ENCODE data around the gene DNAJA3. TPM values are rescaled to one million over a fixed set of nuclear protein-coding genes. Genes with fewer than 3 reads are reported as not detected.

The DNAJA3 gene
- total RNA-seq, 1 donor from 2014 or later = 27.3 TPM

GRCh38 chr16:4389051-4389955, 36.4 kb upstream of the DNAJA3 start:
- Histone ChIP-seq H3K9me3 (ENCODE audit: low read depth) (no peaks in the 10 kb centered on the region), H3K4me3 (no peak overlapping the region), H3K27ac (no peak overlapping the region), H3K36me3 (no peaks in the 10 kb centered on the region), H3F3A (ENCODE audit: low read depth) (peaks cover 28% of the 10 kb centered on the region), H3K9ac (no peak overlapping the region), H3K79me2 (ENCODE audit: low read depth) (no peaks in the 10 kb centered on the region), H3K4me1 (peaks cover 51% of the 10 kb centered on the region), H3K27me3 (no peaks in the 10 kb centered on the region), H2AFZ (replicated peaks) (no peak overlapping the region), H4K20me1 (ENCODE audit: low read depth) (no peaks in the 10 kb centered on the region), H3K4me2 (no peak overlapping the region)
- Mint-ChIP-seq H3K27ac (peak overlapping the region; percentile 95), H3K36me3 (no peaks in the 10 kb centered on the region), H3K4me3 (peak overlapping the region; percentile 15), H3K27me3 (ENCODE audit: insufficient read depth, low read depth) (peaks cover 8% of the 10 kb centered on the region), H3K9me3 (no peaks in the 10 kb centered on the region), H3K4me1 (peaks cover 46% of the 10 kb centered on the region)
- no peak for DNase-seq (ENCODE audit: low spot score)
- TF ChIP-seq CTCF (IDR thresholded peaks at IDR 0.05) = no peak
- TF ChIP-seq EZH2phosphoT487 (IDR thresholded peaks at IDR 0.05) = no peak
- no peak for TF ChIP-seq EZH2 (IDR thresholded peaks at IDR 0.05)

DNA sequence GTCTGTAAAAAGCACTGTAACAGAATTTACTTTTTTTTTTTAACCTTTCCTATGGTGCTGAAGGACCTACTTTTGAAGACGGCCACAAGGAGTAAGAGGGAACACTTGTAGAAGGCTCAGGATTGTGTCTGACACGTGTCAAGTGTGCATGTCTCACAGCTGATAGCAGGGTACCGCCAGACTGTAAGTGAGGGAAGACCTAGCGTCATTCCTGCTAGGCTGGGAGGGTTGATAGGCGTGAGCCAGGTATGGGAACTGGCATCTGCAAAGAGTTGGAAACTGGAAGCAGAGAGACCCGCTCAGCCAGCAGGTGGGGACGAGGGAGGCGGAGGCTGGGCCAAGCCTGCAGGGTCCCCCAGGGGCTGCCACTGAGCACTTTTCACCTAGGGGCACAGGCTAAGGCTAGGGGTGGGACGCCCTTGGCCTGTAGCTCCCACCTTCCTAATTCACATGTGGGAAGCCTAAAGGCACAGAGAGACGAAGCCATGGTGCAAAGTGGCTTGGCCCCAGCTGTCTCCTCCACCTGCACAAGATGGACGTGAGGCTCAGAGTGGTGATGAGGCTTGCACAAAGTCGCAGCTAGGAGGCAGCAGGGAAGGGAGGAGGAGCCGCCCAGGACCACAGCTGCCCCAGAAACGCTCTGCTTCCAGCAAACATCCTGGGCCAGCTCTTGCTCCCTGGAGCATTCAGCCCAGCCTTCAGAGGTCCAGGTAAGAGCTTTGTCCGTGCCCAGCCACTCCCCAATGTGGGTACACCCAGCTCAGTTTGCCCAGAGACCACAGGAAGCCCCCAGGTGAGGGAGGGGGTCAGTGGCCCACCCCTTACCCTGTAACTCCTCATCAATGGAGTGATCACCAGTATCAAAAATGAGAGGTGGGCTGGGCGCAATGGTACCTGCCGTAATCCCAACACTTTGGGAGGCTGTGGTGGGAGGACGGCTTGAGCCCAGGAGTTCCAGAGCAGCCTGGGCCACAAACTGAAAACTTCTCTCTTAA, 35.1 kb upstream of the DNAJA3 start:
- peak overlapping the region; percentile 48 for H3K4me3 Mint-ChIP-seq
- peak; percentile 50 for DNase-seq (ENCODE audit: low spot score)

More for the DNA sequence above, 35.1 kb upstream of the DNAJA3 start:
- Mint-ChIP-seq H3K27me3 (ENCODE audit: insufficient read depth, low read depth) (peaks cover 10% of the 10 kb centered on the region), H3K9me3 (no peaks in the 10 kb centered on the region), H3K4me1 (peaks cover 44% of the 10 kb centered on the region), H3K36me3 (peaks cover 1% of the 10 kb centered on the region), H3K27ac (peak overlapping the region; percentile 87)
- no peak for TF ChIP-seq EZH2 (IDR thresholded peaks at IDR 0.05)
- peak; percentile 30 for TF ChIP-seq CTCF (IDR thresholded peaks at IDR 0.05)
- TF ChIP-seq EZH2phosphoT487 (IDR thresholded peaks at IDR 0.05) = no peak
- Histone ChIP-seq H3K4me2 (no peak overlapping the region), H3K79me2 (ENCODE audit: low read depth) (no peaks in the 10 kb centered on the region), H4K20me1 (ENCODE audit: low read depth) (no peaks in the 10 kb centered on the region), H3K27me3 (no peaks in the 10 kb centered on the region), H3K9ac (no peak overlapping the region), H3F3A (ENCODE audit: low read depth) (peaks cover 28% of the 10 kb centered on the region), H3K27ac (no peak overlapping the region), H2AFZ (replicated peaks) (no peak overlapping the region), H3K9me3 (ENCODE audit: low read depth) (no peaks in the 10 kb centered on the region), H3K4me3 (no peak overlapping the region), H3K36me3 (no peaks in the 10 kb centered on the region), H3K4me1 (peaks cover 51% of the 10 kb centered on the region)
